Measurements from ENCODE around the gene DPF3.

Gene DPF3

DNA sequence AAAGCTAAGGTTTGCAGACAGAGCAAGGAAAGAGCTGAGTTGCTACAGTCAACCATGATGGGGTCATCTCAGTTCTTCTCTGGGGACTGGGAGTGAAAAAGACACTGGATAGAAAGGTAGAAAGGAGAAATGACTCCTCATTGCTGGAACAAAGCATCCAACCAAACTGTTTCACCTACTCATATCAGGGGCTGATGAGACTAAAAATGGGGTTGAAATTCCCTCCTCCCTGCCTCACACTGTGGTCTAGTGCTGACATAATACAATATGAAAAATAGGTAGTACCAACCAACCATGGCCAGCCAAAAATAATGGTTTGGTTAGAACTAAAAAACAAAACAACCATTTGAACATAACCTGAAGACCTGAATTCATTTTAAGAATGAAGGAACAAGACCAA lies 220.7 kb downstream of the DPF3 start:
- no peak for DNase-seq

DNA sequence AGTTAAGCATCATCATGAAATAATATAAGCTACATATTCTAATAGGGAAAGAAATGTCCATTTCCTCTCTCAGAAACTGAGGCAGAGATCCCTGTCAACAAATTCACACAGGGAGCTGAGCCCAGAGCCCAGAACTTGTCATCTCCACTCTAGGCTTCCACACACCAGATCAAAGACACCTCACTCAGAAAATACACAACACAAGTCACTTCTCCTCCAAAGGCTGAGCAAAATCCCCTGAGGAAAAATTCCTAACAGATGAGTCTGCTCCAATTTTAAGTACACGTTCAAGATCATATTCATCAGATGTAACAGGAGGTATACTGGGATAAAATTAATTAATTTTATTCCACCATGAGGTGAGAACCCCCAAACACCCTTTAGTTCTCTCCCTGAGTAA lies 227.3 kb downstream of the DPF3 start:
- no peak for DNase-seq

DNA sequence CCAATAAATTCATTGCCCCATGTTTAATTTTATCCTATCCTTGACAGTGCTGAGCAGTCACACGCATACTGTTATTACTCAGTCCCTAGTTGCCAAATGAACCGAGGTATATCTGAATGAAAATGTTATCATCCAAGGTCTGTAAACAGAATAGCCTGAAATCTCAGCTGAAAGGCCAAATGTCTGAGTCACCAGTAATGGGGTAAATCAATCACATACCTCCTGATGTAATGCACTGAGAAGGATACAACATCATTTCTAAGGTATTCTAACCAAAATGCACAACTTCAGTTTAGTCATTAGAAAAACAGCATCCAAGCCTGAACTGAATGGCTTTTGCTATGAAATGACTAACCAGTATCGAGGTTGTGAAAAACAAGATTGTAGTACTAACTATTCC lies 228.6 kb downstream of the DPF3 start:
- no peak for DNase-seq

DNA sequence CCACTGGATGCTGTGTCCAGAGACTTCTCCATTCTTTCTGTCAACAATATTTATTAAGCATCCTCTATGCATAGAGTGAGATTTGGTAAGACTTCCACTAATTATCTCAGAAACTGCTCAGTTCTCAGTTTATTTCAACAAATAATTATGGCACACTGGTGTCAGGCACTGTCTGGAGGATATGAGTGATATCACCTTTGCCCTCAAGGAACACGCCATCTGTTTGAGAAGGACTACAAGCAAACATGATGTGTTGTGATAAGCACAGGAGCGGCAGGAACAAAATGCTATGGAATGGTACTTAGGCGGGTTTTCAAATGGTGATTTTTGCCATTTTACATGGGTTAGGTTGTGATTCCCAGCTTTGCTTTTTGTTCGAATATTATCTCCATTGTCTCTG lies 229.2 kb downstream of the DPF3 start:
- no peak for DNase-seq

DNA sequence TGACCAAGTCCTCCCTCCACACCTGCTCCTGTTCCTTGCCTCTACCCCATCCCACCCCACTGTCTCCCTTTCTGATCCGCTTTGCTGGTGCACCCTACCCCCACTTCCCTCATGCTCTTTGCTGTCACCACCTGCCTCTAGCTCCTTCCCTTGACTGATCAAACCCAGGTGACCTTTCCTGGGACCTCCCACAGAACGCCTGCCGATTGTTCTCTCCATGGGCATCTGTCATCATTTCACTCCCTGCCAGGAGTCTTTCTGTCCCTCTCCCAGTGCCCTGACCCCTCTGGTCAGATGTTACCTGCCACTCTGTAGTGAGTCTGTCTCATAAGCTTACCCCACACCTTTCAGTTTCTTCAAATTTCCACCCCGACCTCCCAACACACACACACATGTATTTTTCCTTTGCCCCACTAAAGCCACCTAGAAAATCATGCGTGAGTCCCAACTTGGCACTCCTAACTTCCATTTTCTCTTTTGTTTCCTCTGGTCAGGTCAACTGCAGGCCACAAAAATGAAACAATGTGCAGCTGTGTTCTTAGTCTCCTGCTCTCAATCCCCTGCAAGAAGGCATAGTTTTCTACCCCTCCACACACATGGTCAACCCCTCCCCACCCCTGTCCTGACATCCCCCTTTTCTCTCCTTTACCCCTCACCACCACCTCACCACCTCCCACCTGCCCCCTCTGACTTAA lies 229.8 kb downstream of the DPF3 start:
- DNase-seq: no peak

DNA sequence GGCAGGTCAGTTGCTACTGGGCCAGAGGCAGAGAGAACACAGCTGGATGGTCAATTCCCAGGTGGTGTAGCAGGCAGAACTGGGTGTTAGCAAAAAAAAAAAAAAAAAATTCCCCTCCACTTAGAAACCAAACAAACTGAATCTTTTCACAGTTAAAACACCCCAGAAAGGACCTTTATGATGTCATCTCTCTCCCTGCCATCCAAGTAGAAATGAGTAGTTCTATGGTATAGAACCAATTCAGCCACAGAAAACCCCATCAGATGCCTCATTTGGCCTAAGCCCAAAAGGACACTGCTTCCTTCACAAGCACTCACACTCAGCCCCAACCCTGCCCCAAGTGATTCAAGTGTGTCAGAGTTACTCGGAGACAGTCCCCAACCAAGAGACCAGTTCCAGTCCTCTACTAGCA lies 230.8 kb downstream of the DPF3 start:
- DNase-seq: no peak

DNA sequence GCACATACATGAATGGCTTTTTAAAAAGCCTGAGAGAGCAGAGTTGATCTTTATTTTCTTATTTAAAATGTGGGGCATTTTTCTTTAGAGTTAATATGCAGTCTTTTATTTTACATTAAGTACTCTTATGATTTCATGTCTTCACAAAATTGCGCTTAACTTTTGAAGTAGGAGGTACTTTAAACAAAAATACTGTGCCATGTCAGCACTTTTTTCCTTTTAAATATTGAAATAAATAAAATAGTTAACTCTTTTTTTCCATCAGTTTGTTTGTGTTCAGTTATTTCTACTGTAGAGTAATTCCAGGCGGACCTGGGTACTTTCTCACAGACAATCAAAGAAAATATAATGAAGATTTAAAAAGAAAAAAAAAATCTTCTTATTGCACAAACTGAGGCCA lies 231.7 kb downstream of the DPF3 start:
- no peak for DNase-seq

DNA sequence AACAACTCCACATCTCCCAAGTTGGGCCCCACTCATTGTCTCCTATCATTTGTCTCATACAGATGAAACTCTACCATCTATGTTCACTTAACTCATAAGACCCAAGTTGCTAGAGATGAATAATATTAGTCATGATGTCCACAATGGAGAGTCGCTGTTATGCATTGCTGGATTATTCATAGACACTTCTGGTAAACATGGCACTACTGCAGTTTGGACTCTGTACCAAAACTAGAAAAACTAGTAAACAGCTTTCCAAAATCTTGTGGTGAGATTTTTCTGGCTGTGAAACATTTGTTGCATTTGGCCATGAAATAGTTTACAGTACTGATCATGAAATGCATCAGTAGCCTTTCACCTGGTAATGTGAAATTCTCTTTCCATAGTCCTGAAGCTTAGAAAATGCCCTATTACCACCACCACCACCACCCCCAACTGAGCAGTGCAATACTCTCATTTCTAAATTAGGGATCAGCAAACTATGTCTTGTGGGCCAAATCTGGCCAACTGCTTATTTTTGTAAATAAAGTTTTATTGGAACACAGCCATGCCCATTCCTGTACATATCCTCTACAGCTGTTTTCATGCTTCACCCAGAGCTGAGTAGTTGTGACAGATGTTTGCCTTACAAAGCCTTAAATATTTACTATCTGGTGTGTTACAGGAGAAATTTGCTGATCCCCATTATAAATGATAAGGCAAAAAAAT lies 236.5 kb downstream of the DPF3 start:
- no peak for DNase-seq

DNA sequence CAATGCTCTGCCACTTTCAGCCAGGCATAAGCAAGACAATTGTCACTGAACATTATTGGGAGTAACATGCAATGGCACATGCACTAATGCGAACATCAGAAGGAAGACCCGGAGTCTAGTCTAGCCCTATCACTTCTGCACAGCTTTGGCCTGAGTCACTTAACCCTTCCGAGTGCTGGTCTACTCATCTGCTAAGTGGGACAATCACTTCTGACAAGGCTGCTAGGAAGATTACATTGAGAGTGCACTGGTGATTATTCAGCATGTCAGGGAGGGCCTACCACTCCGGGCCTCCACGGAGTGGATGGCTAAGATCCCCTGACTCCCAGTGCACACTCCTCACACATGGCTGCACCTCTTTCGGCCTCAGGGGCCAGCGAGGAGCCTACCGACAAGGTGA lies 240.9 kb downstream of the DPF3 start:
- no peak for DNase-seq

DNA sequence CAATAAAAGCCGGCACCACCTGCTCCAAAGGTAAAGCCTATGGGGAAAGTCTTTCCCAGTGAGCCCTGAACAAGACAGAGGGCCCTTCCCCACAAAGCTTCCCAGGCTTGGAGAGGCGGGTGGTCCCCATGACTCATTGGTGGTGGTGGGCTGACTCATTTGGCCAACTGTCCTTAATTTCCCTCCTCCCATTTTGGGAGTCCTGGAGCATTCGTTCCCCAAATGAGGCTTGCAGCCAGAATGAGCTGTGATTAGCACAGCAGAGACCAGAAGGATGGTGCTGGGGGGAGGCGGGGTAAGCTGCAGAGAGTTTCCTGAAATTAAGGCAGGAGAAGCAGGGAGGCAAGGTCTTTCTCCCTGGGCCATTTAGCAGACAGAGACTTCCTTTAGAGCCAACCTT lies 241.7 kb downstream of the DPF3 start:
- no peak for DNase-seq

DNA sequence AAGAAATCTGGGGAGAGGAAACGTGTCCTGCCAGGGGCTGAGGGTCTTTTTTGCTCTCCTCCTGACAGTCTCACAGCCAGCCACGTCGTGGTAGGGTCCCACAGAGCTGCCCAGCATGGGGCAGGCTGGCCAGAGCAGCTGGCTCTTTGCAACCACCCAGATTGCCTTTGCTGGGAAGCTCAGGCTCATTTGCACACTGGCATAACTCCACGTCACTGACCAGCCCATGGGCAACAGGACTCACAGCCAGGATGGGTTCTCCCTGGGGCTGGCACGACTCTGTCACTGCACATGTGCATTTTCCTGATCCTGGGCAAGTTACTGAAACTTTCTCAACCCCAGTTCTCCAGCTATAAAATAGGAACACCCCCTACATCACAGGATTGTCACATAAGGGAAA lies 242.2 kb downstream of the DPF3 start:
- peak in 1 of 2 donors; percentile 1 for DNase-seq

DNA sequence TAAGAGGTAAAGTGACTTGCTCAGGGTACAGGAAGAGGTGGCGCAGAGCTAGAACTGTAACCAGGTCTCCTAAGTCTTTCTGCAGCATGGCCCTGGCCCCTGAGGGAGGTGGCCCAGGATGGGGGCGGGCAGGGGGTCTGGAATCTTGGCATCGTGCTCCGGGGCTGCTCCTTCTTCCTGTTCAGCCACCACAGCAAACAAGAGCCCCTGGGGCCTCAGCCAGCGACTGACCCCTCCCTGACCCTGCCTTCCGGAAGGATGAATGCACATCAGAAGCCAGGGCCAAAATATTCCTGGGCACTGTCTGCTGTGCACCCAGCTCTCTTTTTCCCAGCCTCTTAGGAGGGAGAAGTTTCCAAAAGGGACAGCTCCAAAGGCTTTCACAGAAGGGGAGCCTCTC lies 242.8 kb downstream of the DPF3 start:
- DNase-seq: no peak

DNA sequence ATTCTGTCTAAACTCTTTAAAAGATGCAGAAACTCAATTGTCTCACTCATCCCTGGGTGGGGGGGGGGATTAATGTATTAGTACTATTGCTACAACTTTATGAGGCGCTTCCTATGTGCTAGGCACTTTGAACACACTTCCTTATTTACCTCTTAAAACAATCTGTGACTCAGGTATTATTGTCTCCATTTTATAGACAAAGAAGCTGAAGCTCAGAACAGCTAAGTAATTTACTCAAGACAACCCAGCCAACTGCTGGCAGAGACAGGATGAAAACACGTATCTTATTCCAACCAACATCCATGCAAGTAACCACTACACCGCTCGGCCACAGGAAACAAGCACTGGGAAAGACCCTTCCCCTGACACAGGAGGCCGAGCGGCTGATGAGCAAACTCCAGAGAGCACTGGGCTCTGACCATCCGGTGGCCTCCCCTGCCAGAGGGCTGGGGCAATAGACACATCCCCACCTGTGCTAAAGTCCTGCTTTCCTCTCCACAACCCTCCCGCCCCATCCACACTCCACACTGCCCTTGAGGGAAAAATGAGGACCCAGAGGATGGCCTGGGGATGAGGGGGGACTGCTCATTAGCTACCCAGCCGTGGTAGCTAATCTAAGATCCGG lies 244.2 kb downstream of the DPF3 start:
- DNase-seq: no peak

DNA sequence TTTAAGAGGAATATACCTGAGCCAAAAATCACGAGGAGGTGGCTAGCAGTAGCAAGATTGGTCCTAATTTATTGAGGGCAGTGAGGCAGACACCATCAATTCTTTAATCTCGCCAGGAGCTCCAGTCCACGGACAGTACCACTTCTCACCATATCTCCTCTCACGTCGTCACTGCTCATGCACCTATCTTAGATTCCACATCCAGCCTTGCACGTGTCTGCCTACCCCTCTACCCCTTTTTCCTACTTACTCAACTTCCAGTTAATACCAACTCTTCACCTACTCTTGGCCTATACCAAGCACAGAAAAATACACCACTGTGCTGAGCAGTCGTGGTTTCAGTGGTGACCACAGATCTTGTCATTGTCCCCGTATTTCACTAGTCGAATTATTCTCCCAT lies 246.1 kb downstream of the DPF3 start:
- DNase-seq: no peak

DNA sequence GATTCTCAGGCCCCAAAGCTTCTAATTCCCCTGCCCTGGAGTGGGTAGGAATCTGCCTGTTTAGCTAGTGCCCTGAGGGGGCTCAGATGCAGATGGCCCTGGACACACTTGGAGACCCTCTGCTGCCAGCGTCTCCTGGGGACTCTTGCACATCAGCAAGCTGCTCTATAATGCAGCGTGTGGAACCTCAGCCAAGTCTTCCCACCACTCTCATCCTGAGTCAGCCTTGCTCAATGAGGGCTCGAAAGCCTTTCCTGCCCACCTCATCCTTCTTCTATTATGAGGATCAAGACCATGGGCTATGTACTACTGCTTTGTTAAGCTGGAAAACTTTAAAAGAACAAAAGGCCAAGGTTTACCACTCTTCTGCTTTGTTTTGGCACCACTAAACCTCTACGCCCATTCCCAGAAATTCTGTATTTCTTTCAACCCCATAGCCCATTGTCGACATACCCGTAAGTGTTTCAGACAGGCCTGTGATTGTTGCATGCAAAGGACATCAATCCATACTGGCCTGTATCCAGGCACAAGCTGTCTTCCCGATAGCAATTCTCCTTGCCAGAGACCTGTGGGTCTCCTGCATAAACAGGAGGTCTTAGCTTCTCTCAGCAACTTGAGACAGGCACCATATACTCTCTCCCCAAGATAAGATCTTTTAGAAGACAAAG lies 246.9 kb downstream of the DPF3 start:
- no peak for DNase-seq

DNA sequence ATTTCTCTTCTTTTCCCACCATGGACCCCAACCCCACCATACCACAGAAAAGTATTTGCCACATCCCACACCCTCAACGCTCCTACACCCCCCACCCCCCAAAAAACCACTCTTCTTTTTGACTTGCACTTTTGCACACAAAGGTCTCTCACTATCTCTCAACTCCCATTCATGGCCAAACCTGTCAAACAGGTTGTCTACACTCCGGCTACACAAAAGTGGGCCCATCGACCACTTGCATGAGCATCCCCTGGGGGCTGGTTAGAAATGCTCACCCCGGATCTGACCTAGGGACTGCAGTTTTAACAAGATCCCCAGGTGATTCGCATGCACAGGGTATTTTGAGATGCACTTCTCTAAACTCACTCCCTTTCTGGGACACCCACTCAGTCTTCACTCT lies 248.2 kb downstream of the DPF3 start:
- DNase-seq: no peak

DNA sequence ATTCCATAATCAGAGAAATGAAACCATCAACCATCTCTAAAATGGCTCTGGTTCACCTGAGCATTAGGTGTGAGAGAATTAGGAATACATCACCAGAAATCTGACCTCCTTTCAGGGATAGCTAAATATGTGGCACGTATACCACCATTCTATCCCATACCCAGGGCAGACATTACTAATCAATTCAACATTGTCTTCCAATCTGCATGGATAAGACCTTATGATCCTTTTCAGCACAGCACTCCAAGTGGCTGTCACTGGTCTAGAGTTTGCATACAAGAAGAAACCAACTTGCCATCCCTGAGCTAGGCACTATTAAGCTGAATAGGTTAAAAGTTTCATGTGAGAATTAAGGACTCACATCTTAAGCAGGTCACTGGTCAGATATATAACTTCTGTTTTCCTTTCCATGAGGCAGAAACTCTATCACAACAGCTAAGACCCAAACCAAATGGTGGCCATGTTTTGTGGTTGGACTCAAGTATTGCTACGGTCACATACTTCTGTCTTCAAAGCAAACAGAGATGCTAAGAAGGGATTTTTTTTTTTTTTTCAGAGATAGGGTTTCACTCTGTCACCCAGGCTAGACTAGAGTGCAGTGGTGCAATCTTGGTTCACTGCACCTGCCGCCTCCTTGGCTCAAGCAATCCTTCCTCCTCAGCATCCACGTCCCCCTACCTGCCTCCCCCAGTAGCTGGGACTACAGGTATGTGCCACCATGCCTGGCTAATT lies 249.0 kb downstream of the DPF3 start:
- no peak for DNase-seq

DNA sequence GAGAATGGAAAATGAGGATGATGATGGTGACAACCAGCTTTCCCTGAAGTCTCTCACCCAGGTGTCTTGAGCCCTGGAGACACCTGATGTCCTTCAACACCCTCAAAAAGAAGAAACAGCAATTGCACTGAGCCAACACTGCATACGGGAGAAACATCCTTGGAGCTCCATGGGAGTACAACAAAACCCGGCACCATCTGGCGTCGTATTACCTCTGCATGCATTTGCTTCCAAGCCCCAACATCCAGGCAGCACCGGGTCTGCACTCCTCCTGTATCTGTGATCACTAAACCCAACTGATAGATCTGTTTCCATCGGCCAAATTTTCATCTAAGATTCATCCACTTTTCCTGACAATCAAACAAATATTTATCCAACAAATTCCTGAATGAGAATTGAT lies 249.9 kb downstream of the DPF3 start:
- DNase-seq: peak in 1 of 2 donors; percentile 33

DNA sequence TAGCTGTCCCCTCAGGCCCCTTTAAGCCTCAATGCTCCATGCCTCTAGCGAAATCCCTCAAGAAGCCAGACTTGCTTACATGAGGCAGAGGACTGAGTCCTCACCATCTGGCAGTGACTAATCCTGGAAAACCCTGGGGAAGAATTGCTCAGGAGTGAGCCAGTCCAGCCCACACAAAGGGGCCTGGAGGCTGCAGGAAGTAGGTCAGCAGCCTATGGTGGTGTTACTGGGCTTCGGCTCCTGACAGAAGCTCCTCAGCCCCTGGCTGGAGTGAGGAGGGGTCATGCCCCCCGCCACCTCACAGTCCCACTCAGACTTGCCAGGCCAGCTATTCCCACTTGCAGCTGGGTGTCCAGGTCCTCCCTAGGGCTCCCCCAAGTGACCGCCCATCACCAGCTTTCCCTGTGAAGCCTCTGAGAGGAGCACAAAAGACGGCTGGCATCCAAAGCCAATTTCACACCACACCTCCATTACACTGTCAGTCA lies 250.5 kb downstream of the DPF3 start:
- peak in 1 of 2 donors; percentile 1 for DNase-seq

DNA sequence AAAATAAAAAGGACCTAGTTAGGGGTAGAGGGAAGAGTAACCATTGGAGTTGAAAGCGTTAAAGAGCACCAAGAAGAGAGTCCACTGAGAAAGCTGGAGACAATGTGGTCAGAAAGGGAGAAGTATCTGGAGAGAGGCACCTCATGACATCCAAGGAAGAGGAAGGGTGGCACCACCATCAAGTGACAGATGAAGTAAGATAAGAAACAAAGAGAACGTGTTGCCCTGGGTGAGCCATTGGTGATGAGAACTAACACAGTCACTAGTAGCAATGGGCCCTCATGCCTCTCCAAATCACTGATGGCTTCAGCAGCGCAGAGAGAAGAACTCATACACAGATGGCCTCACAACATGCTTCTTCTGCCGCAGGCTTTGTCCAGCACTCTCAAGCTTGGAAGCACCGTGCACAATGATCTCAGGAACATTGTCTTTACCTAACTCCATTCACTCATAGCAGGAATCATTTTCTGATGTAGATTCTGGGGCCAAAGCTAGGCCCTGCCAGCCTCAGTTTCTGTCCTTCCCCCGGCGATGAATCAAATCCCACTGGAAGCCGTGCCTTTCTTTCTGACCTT lies 252.9 kb downstream of the DPF3 start:
- DNase-seq: no peak

DNA sequence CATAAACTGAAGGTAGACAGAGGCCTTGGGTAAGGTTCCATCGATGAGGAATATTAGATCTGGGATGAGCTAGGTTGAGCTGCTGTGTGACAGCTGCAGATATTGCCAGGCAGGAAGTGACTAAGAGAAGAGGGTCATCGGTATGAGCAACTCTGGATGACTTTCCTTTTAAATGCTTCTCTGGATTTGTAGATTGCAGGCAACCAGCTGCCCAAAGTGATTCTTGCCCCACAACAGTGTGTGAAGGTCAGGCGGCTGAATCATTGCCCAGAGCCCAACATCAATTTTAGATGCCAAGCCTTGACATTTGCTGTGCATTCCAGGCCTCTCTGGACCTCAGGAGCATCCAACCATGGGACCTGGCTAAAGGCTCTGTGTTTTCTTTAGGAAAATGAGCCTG lies 255.9 kb downstream of the DPF3 start:
- DNase-seq: no peak

DNA sequence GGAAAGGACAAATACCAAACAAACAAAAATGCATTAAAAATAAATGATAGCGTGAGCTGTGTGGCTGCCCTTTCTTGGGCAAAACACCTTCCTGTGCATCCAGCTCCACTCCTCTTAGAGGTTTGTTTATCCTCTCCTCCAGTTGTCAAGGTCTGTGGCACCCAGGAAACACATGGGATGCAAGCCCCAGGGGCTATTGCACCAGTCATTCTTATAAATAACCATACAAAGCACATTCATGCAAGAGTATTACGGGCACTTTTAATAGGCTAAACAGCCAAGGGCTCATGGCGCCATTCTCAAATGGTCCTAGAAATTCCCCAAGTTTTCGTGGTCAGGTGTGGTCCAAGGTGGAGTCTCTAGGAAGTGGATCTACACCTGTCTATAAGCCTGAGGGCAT lies 257.0 kb downstream of the DPF3 start:
- no peak for DNase-seq

DNA sequence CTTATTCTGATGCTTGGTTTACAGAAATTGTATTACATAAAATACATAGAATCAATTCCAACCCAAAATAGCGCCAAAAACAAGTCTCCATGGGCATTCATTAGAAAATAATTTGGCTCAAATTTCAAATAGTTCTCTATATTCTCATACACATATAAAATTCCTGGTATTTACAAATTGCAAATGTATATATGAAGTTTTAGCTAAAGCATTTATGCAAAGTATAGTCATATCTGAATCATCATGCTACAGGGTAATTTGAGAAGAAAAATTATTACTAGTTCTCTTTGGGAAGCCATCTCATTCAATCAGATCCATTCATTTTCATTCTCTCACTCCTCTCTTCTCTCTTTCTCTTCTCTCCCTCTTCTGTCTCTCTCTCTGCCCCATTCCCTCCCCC lies 257.8 kb downstream of the DPF3 start:
- DNase-seq: no peak
